Spleen (tissue), 11 donors: ENCODE measurements around the gene GREB1. TPM values are rescaled to one million over a fixed set of nuclear protein-coding genes. Genes with fewer than 3 reads are reported as not detected.

Source experiments
- DNase-seq: peaks from one replicate; pipeline ENCODE4 v3.0.0-alpha.2; 2020
- H3K27ac ChIP-seq, 8 donors: fragments of 200-600 bp; sonication (generic) in 7 of 8; 1 replicate in 4 of 8; 2 replicates in 4 of 8; pipeline versions ENCODE4 v1.5.0 to v1.8.0; 2016 to 2021; ENCODE audit warnings: inconsistent platforms in 4 of 8, mild to moderate bottlenecking in 4 of 8, moderate library complexity in 1 of 8
- H3K27me3 ChIP-seq, 7 donors: fragments of 200-600 bp; sonication (generic) in 6 of 7; replicated peaks in 1 of 7; 1 replicate in 4 of 7; 2 replicates in 3 of 7; pipeline versions ENCODE4 v1.5.0 to v1.8.0; 2016 to 2021; ENCODE audit warnings: inconsistent platforms in 3 of 7, mild to moderate bottlenecking in 1 of 7
- H3K36me3 ChIP-seq, 6 donors: fragments of 200-600 bp; sonication (generic) in 5 of 6; 1 replicate in 4 of 6; 2 replicates in 2 of 6; pipeline versions ENCODE4 v1.5.0 to v1.8.0; 2016 to 2021; ENCODE audit warnings: inconsistent platforms in 2 of 6
- H3K4me1 ChIP-seq, 6 donors: fragments of 200-600 bp; sonication (generic) in 5 of 6; 1 replicate in 3 of 6; 2 replicates in 3 of 6; pipeline versions ENCODE4 v1.5.0 to v1.8.0; 2016 to 2021; ENCODE audit warnings: inconsistent platforms in 3 of 6
- H3K4me3 ChIP-seq, 8 donors: fragments of 200-600 bp; sonication (generic) in 7 of 8; 1 replicate in 4 of 8; 2 replicates in 4 of 8; pipeline versions ENCODE4 v1.5.0 to v1.8.0; 2016 to 2021; ENCODE audit warnings: inconsistent platforms in 4 of 8, mild to moderate bottlenecking in 4 of 8, moderate library complexity in 2 of 8
- H3K9me3 ChIP-seq, 8 donors: fragments of 200-600 bp; sonication (generic) in 7 of 8; 1 replicate in 4 of 8; 2 replicates in 4 of 8; pipeline versions ENCODE4 v1.5.0 to v1.8.0; 2016 to 2021; ENCODE audit warnings: inconsistent platforms in 4 of 8
- POLR2A ChIP-seq, 3 donors: fragments of 450-650 bp; IDR thresholded peaks; one replicate each; pipeline ENCODE4 v1.5.1; 2017; ENCODE audit warnings: antibody characterized with exemption in 3 of 3, mild to moderate bottlenecking in 1 of 3
- POLR2AphosphoS5 ChIP-seq, 3 donors: sonication (generic); formaldehyde crosslinking; IDR thresholded peaks; one replicate each; pipeline ENCODE4 v1.5.1; 2017; ENCODE audit warnings: antibody characterized with exemption in 3 of 3
- whole genome bisulfite sequencing, 5 donors: extraction: QIAGEN DNeasy Blood & Tissue Kit in 3 of 5; methylation state at CpG; one replicate each; pipeline versions ENCODE4 v1.1.5 to v1.1.7; 2013 to 2018; 5-methylcytosine and 5-hydroxymethylcytosine counted together
- intact Hi-C: fragments of 100-400 bp; cut with DNase I; formaldehyde crosslinking; loops from one replicate; pipeline ENCODE4 v1.15.0; 2023; ENCODE audit warnings: low total_unique reads
- polyA plus RNA-seq, 3 donors: library from polyadenylated mRNA; stranded (reverse); fragments of 200-250 nt; gene quantifications; one replicate each; pipeline ENCODE4 v1.2.1, GENCODE V29; 2013
- total RNA-seq, 7 donors: library from RNA; depleted of rRNA in 3 of 7; stranded (reverse); fragments of >200 nt in 3 of 7; fragmentation: NEBNext Ultra II Directional in 4 of 7; extraction: Animal tissue kit (Norgen Biotek cat#: 25700) in 4 of 7; gene quantifications; one replicate each; pipeline versions ENCODE4 v1.1.0 to v1.2.1, GENCODE V29; 2016 to 2021
- TF ChIP-seq, protein P1 (sequence below), 11 experiments: fragments of 200-600 bp in 7 of 11; fragments of 450-650 bp in 4 of 11; sonication (generic) in 4 of 11; IDR thresholded peaks in 8 of 11; conservative IDR thresholded peaks in 3 of 11; 1 replicate in 7 of 11; 2 replicates in 4 of 11; pipeline versions ENCODE4 v1.4.0 to v1.8.0; 2016 to 2021; ENCODE audit warnings: antibody characterized with exemption in 11 of 11, inconsistent platforms in 4 of 11, mild to moderate bottlenecking in 1 of 11
- donor health status: healthy with polysubstance abuse.
- donor health status: DM: no; HTN: no; CAD: no; lungs with moderate emphysema.
- donor health status: DM: no; HTN: no; CAD: no.
- donor health status: Bipolar disorder and iron deficiency.
- donor health status: healthy.
- donor health status: DM: no; HTN: no; CAD: no.
- donor health status: DM: yes; HTN: yes; CAD: no.

Gene GREB1
- total and polyA plus RNA-seq, 10 donors: 0.06 to 1.6 (median 0.51) TPM; not detected in 1

DNA sequence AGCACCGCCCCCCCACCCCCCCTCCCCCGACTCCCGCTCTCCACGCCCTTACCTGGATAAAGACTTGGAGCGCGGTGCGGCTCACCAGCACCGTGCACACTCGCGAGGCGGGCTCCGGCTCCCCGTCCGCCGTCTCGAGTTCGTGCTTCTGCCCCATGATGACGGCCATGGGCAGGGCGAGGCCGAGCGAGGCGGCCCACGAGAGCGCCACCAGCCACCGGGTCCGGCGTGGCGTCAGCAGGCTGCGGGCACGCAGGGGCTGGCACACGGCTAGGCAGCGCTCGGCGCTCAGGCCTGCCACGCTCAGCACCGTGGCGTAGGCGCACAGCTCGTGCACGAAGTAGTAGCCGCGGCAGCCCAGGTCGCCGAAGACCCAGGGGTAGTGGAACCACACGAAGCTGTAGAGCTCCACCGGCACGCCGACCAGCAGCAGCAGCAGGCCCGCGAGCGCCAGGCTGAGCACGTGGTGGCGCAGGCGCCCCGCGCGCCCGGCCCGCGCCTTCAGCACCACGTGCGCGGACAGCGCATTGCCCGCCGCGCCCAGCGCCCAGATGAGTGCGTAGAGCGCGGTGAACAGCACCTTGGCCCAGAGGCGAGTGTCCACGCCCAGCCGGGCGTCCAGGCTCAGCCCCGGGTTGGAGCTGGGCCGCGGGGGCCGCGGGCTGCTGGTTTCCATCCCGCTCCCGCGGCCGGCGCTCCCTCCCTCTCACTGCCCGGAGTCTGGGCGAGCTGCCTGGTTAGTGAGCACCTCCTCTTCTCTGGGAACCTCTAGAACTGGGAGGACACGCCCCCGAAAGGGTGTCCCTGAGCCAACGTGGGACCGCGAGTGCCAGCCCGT, 135.8 kb downstream of the GREB1 start, which contains the start of gene NTSR2:
Gene NTSR2, minus strand, starts transcription at position 742 of the 838 bp plus-strand sequence. Its CDS starts 66 bp downstream, at position 676.
- TF ChIP-seq POLR2AphosphoS5 (IDR thresholded peaks at IDR 0.05) (peak in 1 of 3 donors; percentile 24), POLR2A (IDR thresholded peaks at IDR 0.05) (no peak)
- TF ChIP-seq, protein P1, sequence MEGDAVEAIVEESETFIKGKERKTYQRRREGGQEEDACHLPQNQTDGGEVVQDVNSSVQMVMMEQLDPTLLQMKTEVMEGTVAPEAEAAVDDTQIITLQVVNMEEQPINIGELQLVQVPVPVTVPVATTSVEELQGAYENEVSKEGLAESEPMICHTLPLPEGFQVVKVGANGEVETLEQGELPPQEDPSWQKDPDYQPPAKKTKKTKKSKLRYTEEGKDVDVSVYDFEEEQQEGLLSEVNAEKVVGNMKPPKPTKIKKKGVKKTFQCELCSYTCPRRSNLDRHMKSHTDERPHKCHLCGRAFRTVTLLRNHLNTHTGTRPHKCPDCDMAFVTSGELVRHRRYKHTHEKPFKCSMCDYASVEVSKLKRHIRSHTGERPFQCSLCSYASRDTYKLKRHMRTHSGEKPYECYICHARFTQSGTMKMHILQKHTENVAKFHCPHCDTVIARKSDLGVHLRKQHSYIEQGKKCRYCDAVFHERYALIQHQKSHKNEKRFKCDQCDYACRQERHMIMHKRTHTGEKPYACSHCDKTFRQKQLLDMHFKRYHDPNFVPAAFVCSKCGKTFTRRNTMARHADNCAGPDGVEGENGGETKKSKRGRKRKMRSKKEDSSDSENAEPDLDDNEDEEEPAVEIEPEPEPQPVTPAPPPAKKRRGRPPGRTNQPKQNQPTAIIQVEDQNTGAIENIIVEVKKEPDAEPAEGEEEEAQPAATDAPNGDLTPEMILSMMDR (IDR thresholded peaks at IDR 0.05 in 8 of 11, conservative IDR thresholded peaks at IDR 0.05 in 3 of 11): no peak
- H3K4me1 ChIP-seq: peaks cover 0 to 15% (median 6%) of the 10 kb centered on the region in 6 donors
- peak; percentile 76 for DNase-seq
- H3K36me3 ChIP-seq: no peaks in the 10 kb centered on the region
- 18 to 31% (median 23%) methylated on average over 8 to 93 of the region's 93 CpGs for WGBS, 5 donors
- no peaks in the 10 kb centered on the region for H3K9me3 ChIP-seq
- H3K27me3 ChIP-seq: peaks cover 3 to 56% (median 22%) of the 10 kb centered on the region in 7 donors
- peak within 1 kb of the TSS in 1 of 8 donors; percentile 21 for H3K4me3 ChIP-seq
- no peak within 1 kb of the TSS for H3K27ac ChIP-seq
- intact Hi-C loops: no loop called here

- no peak overlapping the region for H3K27ac ChIP-seq
- peaks cover 0 to 5% (median 0%) of the 10 kb centered on the region in 8 donors for H3K9me3 ChIP-seq
- intact Hi-C loops: no loop called here
- peaks cover 0 to 15% (median 6%) of the 10 kb centered on the region in 6 donors for H3K4me1 ChIP-seq
- no peak for DNase-seq
- no peaks in the 10 kb centered on the region for H3K36me3 ChIP-seq
- no peak overlapping the region for H3K4me3 ChIP-seq
- TF ChIP-seq, protein P1 (IDR thresholded peaks at IDR 0.05 in 8 of 11, conservative IDR thresholded peaks at IDR 0.05 in 3 of 11): no peak
- TF ChIP-seq POLR2AphosphoS5 (IDR thresholded peaks at IDR 0.05) (no peak), POLR2A (IDR thresholded peaks at IDR 0.05) (no peak)
- 38 to 48% (median 41%) methylated on average over 3 of the region's 3 CpGs for WGBS, 5 donors
- peaks cover 3 to 72% (median 25%) of the 10 kb centered on the region in 7 donors for H3K27me3 ChIP-seq
These were observed 138.6 kb downstream of the GREB1 start for GRCh38 chr2:11672407-11672806.

GRCh38 chr2:11674983-11675382, 141.1 kb downstream of the GREB1 start:
- Histone ChIP-seq H3K4me1 (peaks cover 0 to 9% (median under 1%) of the 10 kb centered on the region in 6 donors), H3K9me3 (peaks cover 0 to 5% (median 0%) of the 10 kb centered on the region in 8 donors), H3K27me3 (peaks cover 1 to 60% (median 21%) of the 10 kb centered on the region in 7 donors), H3K36me3 (no peaks in the 10 kb centered on the region), H3K4me3 (no peak overlapping the region), H3K27ac (no peak overlapping the region)
- WGBS, 5 donors: 76 to 83% (median 80%) methylated on average over 10 of the region's 10 CpGs
- DNase-seq: no peak
- intact Hi-C loops: loop anchor here (5.0 kb wide), 1 partner anchor 52 kb away; no protein-coding TSS in a partner anchor
- TF ChIP-seq, protein P1 (IDR thresholded peaks at IDR 0.05 in 8 of 11, conservative IDR thresholded peaks at IDR 0.05 in 3 of 11): no peak
- TF ChIP-seq POLR2A (IDR thresholded peaks at IDR 0.05) (no peak), POLR2AphosphoS5 (IDR thresholded peaks at IDR 0.05) (no peak)
